Stimulated activated CD4-positive, alpha-beta T cell treated with anti-CD3 and anti-CD28 coated beads, Interleukin-4, amount 100 ng/mL, for 48 hours (primary cell): ENCODE results near the gene SMTNL2.
"Not testable (repeated sequence)": the region's sequence is repeated elsewhere in the genome, so short reads cannot be mapped to it uniquely, and the experiment has no call there.

Experiments
- DNase-seq, 2 donors: peaks; one replicate each; pipeline ENCODE4 v3.0.0-alpha.2; 2020; ENCODE audit warnings: low read depth in 2 of 2

The SMTNL2 gene

DNA sequence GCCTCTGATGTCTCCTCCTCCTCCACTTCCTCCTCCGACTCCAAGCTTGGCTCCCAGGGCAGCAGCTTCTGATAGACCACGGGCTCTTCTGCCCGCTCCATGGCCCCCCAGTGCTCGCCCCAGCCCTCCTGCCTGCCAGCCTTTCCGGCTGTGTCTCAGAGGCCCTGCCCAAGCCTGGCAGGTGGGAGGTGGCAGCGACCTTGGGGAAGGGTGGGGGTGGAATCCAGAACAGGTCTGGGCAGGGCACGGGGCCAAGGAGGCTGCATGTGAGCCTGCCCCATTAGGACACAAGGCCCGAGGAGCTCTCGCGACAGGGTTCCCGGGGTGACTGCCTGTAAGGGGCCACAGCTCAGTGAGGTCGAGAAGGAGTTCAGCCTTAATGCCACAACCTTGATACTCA, 23.9 kb upstream of the SMTNL2 start, which contains the start of gene GGT6:
Gene GGT6, minus strand, starts transcription at position 157 of the 400 bp plus-strand sequence. Its CDS starts 56 bp downstream, at position 101.
- no peak for DNase-seq

DNA sequence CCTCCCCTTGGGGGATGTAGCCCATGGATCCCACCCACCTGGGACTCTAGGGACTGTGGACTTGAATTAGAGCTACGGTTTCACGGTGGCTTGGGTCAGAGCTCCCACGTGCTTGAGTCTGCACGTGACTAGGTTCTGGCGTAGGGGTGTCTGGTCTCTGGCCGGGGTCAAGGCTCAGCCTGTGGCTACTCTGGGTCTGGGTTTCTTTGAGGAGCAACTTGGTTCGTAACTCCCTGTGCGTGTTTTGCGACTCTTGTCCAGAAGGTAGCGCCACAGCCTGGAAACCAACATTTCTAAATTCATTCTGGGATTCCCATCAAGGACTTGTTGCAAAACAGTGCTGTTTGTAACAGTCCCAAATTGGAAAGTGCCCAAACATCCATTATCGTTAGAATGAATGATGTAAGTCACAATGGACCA, 23.5 kb upstream of the SMTNL2 start:
- DNase-seq = no peak

GRCh38 chr17:4562015-4562969, 22.0 kb upstream of the SMTNL2 start:
- DNase-seq = no peak

GRCh38 chr17:4565209-4566141, 18.9 kb upstream of the SMTNL2 start:
- DNase-seq = peak; percentile 40 to 49

- peak; percentile 39 to 44 for DNase-seq
Observed at GRCh38 chr17:4566785-4567184, 17.5 kb upstream of the SMTNL2 start.

DNA sequence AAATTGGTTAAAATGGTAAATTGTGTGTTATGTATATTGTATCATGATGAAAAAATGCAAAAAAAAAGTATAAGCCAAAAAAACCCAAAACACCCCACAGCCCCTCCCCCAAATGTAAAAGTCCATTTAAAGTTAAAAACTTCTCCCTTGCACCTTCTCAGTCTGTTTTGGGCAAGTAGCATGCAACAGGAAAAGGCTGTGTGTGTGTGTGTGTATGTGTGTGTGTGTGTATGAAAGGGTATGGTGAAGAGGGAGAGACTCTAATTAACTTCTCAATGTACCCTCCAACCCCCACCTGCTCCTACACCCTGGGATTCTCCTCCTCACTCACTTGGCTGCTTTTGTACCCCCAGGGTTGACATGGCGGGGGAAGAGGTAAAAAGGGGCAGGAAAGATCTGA, 14.7 kb upstream of the SMTNL2 start:
- no peak for DNase-seq

GRCh38 chr17:4572131-4572530, 12.2 kb upstream of the SMTNL2 start:
- no peak for DNase-seq

GRCh38 chr17:4573115-4573514, 11.2 kb upstream of the SMTNL2 start:
- DNase-seq = no peak

- peak; percentile 53 to 74 for DNase-seq
Observed at GRCh38 chr17:4573669-4574068, 10.7 kb upstream of the SMTNL2 start.

GRCh38 chr17:4574448-4575045, 9.8 kb upstream of the SMTNL2 start:
- DNase-seq = no peak

GRCh38 chr17:4576161-4576558, 8.2 kb upstream of the SMTNL2 start:
- no peak for DNase-seq

- no peak for DNase-seq
Observed at GRCh38 chr17:4576729-4577322, 7.5 kb upstream of the SMTNL2 start.

DNA sequence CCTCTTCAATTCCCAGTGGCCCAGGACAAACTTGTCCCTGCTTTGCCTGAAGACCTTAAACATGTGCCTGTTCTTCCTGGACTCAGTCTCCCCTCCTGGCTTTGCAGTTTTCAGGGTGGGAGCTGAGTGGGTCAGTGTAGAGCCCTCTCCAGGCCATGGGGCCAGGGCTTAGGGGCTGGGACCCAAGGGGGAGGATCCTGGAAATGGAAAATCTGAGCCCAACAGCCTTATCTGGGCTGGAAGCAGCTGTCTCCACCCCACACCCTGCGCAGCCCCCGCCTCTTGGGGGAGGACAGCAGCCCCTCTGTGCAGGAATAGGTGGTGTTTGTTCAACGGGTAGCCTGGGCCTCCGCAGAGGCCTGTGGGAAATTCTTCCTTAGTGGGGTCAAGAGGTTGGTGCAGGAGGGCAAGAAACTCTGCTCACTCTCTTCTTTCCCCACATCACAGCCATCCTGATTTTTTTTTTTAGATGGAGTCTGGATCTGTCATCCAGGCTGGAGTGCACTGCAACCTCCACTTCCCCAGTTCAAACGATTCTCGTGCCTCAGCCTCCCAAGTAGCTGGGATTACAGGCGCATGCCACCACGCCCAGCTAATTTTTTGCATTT, 6.8 kb upstream of the SMTNL2 start:
- DNase-seq = no peak

- not testable (repeated sequence) for DNase-seq
Observed at GRCh38 chr17:4578349-4578748, 6.0 kb upstream of the SMTNL2 start.

- DNase-seq = no peak
Observed at GRCh38 chr17:4579678-4580077, 4.7 kb upstream of the SMTNL2 start.

GRCh38 chr17:4580291-4580690, 4.0 kb upstream of the SMTNL2 start:
- DNase-seq = no peak

GRCh38 chr17:4582101-4582501, 2.2 kb upstream of the SMTNL2 start:
- DNase-seq = no peak

GRCh38 chr17:4582691-4583090, 1.6 kb upstream of the SMTNL2 start:
- no peak for DNase-seq

- no peak for DNase-seq
Observed at GRCh38 chr17:4583206-4583605, 1.1 kb upstream of the SMTNL2 start.

GRCh38 chr17:4583782-4584100, 588 bp upstream of the SMTNL2 start:
- DNase-seq = no peak

- no peak for DNase-seq
Observed at GRCh38 chr17:4584917-4585637, 748 bp downstream of the SMTNL2 start.
